Skin epidermis (tissue), 12 donors: ENCODE measurements around the gene PTK7.
"Not testable (repeated sequence)": the region's sequence is repeated elsewhere in the genome, so short reads cannot be mapped to it uniquely, and the experiment has no call there.

Source experiments
- H3K27ac ChIP-seq, 21 experiments: fragments of 200-600 bp; sonication (generic) in 11 of 21; one replicate each; pipeline ENCODE4 v1.5.0; 2020; ENCODE audit warnings: mild to moderate bottlenecking in 3 of 21, inconsistent platforms in 2 of 21, moderate library complexity in 2 of 21
- H3K4me3 ChIP-seq, 7 experiments: fragments of 200-600 bp; sonication (generic) in 2 of 7; one replicate each; pipeline ENCODE4 v1.5.0; 2020; ENCODE audit warnings: inconsistent platforms in 2 of 7, mild to moderate bottlenecking in 2 of 7, moderate library complexity in 1 of 7

Gene PTK7

GRCh38 chr6:43129434-43130194 is 53.5 kb downstream of the PTK7 start:
- Histone ChIP-seq H3K4me3 (no peak overlapping the region), H3K27ac (peak overlapping the region in 2 of 21 experiments; percentile 16 to 25)

GRCh38 chr6:43130429-43130828 is 54.3 kb downstream of the PTK7 start:
- no peak overlapping the region for H3K27ac ChIP-seq
- H3K4me3 ChIP-seq, result no peak overlapping the region

- H3K27ac ChIP-seq, H3K4me3 ChIP-seq: not testable (repeated sequence)
Observed at GRCh38 chr6:43131379-43131778, 55.3 kb downstream of the PTK7 start.

DNA sequence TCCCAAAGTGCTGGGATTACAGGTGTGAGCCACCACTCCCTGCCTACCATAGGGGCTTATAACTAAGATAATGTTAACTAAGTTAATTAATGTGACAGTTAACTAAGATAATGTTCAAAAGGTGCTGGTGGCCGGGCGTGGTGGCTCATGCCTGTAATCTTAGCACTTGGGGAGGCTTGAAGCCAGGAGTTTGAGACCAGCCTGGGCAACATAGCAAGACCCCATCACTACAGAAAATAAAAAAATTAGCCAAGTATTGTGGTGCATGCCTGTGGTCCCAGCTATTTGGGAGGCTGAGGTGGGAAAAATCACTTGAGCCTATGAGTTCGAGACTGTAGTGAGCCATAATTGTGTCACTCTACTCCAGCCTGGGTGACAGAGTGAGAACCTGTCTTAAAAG is 62.2 kb downstream of the PTK7 start:
- H3K27ac ChIP-seq, result no peak overlapping the region
- H3K4me3 ChIP-seq, result no peak overlapping the region

DNA sequence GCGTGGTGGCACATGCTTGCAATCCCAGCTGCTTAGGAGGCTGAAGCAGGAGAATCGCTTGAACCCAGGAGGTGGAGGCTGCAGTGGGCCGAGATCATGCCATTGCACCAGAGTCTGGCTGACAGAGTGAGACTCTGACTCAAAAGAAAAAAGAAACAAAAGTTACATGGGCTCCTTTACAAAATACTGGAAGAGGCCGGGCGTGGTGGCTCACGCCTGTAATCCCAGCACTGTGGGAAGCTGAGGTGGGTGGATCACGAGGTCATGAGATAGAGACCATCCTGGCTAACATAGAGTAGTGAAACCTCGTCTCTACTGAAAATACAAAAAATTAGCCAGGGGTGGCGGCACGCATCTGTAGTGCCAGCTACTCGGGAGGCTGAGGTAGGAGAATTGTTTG is 63.9 kb downstream of the PTK7 start:
- H3K4me3 ChIP-seq, H3K27ac ChIP-seq: not testable (repeated sequence)

GRCh38 chr6:43141644-43142043 is 65.5 kb downstream of the PTK7 start:
- Histone ChIP-seq H3K4me3 (no peak overlapping the region), H3K27ac (peak overlapping the region in 1 of 21 experiments; percentile 48)

DNA sequence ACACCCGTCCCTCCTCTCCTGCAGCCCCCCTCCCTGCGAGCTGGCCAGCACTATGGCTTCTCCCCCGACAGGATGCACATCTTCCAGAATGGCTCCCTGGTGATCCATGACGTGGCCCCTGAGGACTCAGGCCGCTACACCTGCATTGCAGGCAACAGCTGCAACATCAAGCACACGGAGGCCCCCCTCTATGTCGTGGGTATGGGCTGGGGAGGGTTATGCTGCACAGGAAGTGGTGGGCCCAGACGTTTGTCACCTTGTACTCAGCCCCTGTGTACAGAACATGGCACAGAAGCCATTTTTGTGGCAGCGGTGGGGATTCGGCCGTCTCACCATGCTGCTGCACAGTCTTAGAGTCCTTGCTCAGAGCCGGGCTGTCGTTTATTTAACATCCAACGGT is 66.0 kb downstream of the PTK7 start:
- Histone ChIP-seq H3K4me3 (no peak overlapping the region), H3K27ac (peak overlapping the region in 3 of 21 experiments; percentile 23 to 48 (median 33))

DNA sequence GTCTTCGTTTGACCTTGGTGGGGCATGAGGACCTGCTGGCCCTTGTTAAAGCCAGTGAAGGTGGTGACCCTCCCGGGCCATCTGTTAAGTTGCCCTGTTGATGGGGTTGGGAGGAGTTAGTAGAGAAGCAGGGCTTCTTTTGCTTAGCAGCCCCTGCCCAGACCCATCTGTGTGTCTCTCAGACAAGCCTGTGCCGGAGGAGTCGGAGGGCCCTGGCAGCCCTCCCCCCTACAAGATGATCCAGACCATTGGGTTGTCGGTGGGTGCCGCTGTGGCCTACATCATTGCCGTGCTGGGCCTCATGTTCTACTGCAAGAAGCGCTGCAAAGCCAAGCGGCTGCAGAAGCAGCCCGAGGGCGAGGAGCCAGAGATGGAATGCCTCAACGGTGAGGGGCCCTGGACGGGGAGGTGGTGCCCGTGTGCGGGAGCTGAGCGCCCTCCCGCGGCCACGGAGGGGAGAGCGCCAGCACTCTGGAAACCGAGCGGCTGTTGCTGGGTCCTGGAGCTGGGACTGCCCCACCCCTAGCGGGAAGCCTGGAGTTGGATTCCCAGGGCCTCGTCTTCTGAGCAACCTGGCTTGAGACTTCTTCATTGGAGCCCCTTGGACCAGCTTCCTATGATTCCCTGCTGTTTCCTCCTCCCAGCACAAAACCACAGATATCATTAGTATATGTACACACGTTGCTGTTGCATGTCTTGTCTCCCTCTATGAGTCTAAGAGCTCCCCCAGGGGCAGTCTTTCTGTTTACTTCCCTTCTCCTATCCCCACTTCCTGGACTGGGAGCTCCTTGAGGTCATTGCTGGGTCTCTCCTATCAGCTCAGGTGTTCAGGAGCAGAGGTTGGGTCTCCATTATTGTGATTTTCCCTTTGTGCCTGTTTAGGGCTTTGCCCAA is 67.4 kb downstream of the PTK7 start:
- no peak overlapping the region for H3K4me3 ChIP-seq
- peak overlapping the region in 6 of 21 experiments; percentile 33 to 63 (median 45) for H3K27ac ChIP-seq

- no peak overlapping the region for H3K27ac ChIP-seq
- no peak overlapping the region for H3K4me3 ChIP-seq
Observed at GRCh38 chr6:43144879-43145278, 68.8 kb downstream of the PTK7 start.

DNA sequence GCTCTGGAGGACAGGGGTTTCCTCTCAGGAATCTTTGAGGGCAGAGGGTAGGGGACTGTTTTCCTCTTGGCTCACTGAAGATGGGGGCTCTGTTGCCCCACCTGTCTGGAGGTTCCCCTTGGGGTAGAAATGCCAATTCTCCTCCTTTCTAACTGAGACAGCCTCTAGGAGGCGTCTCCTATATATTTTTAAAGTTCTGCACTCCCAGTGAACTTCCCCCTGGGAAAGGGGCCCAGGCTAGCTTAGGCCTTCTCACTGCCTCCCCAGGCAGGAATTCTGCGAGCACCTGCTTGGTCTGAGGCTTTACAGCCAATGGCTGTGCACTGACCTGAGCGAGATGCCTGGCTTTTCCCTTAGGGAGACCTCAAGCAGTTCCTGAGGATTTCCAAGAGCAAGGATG is 70.1 kb downstream of the PTK7 start:
- no peak overlapping the region for H3K4me3 ChIP-seq
- H3K27ac ChIP-seq, result no peak overlapping the region

DNA sequence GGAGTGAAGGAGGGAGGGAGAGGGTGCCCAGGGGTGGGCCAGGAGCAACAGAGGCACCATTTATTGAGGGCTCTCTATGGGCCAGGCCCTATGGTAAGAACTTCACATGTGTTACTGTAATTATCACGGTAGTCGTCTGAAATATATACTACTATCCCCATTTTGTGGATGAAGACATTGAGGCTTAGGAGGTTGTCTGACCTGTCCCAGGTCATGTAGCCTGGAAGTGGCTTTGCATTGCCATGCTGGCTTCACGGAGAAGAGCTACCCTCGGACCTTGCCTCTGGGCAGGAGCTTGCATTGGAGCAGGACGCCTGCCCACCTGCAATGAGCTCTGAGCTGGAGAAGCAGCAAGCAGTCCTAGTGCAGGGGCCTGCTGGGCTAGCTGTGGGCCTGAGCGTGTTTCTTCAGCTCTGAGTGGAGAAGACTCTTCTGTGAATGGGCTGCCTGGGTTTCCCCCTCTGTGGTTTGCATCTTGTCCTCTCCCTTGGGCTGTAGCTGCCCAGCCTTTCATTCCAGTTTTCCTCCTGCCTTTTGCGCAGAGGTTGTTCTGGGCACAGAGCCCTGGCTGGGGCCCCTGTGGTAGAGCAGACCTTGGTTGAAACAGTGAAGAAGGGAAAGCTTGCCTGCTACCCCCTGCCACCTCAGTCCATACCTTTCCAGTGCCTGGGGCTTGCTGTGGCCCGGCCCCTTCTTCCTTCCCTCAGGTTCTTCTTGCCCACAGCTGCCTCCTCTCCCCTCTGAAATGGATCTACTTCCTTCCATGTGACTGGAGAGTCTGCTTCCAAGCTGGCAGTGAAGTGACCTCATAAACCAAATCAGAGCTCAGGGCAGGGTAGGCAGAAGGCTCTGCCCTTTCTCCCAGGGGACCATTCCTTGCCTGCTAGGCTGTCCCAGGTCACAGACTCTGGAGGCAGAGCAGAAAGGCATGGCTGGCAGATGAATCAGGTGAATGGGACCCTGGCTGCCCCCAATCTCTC is 70.9 kb downstream of the PTK7 start:
- Histone ChIP-seq H3K4me3 (no peak overlapping the region), H3K27ac (peak overlapping the region in 1 of 21 experiments; percentile 17)

DNA sequence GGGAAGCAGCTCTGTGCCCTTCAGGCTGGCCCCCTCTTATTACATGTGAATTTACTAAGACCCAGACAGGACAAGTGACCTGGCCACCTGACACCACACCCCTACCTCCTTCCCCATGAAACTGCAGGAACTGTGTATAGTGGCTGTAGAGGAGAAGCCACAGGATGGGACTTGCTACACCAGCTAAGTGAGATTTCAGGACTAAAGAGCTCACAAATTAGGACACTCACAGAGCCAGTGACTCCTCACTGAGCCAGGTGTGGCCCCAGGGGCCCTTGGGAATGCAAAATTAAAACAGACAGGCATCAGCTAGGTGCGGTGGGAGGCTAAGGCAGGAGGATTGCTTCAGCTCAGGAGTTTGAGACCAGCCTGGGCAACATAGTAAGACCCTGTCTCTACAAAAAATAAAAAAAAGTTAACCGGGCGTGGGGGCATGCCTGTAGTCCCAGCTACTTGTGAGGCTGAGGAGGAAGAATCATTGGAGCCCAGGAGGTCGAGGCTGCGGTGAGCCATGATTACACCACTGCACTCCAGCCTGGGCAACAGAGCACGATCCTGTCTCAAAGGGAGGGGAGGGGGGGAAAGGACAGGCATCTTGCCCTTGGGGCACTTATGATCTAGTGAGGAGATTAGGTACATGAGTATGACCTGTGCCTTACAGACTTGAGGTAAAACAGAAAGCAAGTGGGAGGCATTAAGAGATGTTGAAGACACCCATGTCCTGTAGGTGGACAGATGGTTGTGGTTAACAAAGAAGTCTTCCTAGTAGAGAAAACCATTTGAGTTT is 71.8 kb downstream of the PTK7 start:
- Histone ChIP-seq H3K27ac (peak overlapping the region in 1 of 21 experiments; percentile 17), H3K4me3 (no peak overlapping the region)

GRCh38 chr6:43149265-43149664 is 73.2 kb downstream of the PTK7 start:
- Histone ChIP-seq H3K27ac (no peak overlapping the region), H3K4me3 (no peak overlapping the region)

GRCh38 chr6:43150051-43150751 is 74.1 kb downstream of the PTK7 start:
- H3K4me3 ChIP-seq, result no peak overlapping the region
- H3K27ac ChIP-seq, result no peak overlapping the region

- Histone ChIP-seq H3K27ac (no peak overlapping the region), H3K4me3 (no peak overlapping the region)
Observed at GRCh38 chr6:43159599-43159998, 83.5 kb downstream of the PTK7 start.

DNA sequence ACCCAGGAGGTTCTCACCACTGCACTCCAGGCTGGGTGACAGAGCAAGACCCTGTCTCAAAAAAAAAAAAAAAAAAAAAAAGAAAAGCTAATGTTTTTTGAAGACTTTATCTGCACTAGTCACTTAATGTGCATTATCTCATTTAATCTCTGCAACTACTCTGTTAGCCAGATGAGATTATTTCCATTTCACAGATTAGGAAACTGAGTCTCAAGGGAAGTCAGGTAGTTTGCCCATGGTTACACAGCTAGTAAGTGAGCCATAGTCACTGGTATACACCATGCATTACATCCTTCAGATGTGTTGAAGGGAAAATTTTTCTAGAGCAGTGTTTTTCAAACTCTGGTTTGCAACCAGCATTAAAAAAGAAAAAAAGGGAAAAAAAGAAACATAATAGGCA is 87.8 kb downstream of the PTK7 start:
- no peak overlapping the region for H3K27ac ChIP-seq
- no peak overlapping the region for H3K4me3 ChIP-seq

DNA sequence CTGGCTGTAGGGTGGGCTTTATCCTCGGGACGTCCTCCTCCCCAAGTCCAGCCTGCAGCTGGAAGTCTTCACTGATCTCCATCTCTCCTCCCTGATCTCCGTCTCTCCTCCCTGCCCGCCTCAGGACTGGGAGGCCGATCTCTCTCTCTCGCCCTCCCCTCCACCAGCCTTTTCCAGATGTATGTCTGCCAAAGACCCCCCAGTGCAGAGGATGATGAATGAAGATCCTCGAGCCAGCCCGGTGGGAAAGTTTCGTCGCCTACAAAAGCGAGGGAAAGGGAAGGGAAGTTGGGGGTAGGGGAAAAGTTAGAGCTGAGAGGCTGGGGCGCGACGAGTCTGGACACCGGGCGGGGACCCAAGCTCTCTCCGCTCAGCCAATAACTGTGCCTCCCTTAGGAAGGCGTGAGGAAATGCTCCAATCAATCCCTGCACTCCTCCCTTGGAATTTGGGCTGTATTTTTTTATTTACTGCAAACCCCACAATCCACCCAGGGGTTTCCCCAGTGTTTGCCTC is 94.4 kb downstream of the PTK7 start:
- peak overlapping the region; percentile 81 to 98 (median 88) for H3K4me3 ChIP-seq
- H3K27ac ChIP-seq, result peak overlapping the region; percentile 42 to 99 (median 95)
